OCI-LY3 (cell line): ENCODE results near the gene ABHD5.

Source experiments
- CTCF ChIP-seq: fragments of 200-600, 300-600 bp; sonication (generic); IDR thresholded peaks from 2 replicates; pipeline ENCODE4 v1.5.1; 2014; ENCODE audit warnings: antibody characterized with exemption, low read length, low read depth
- EZH2phosphoT487 ChIP-seq: fragments of 200-600 bp; shearing (Covaris generic); IDR thresholded peaks from 2 replicates; pipeline ENCODE4 v1.6.1; 2018; ENCODE audit warnings: antibody characterized with exemption, mixed run types, low read depth

GRCh38 chr3:43707266-43707665 is 16.5 kb downstream of the ABHD5 start:
- TF ChIP-seq CTCF (no peak), EZH2phosphoT487 (no peak)
